CD4-positive, alpha-beta T cell (primary cell): Measurements from ENCODE around the gene DFFB. TPM values are rescaled to one million over a fixed set of nuclear protein-coding genes. Genes with fewer than 3 reads are reported as not detected.

Source experiments
- ATAC-seq: fragments of 200-7000 bp; cut with Tn5 transposase; one replicate; pipeline ENCODE4 v1.10.0; 2022; ENCODE audit warnings: mild to moderate bottlenecking; ENCODE audit not compliant: poor library complexity
- CTCF ChIA-PET: fragments of 350-600 bp; sonication (Branson Sonifier 250); formaldehyde crosslinking; loops from one replicate; lab custom pipeline; 2021; ENCODE audit warnings: antibody characterized with exemption, inconsistent platforms; lab: Charles Lee
- POLR2A ChIA-PET: fragments of 350-600 bp; sonication (Branson Sonifier 250); formaldehyde crosslinking; loops from one replicate; lab custom pipeline; 2021; ENCODE audit warnings: antibody characterized with exemption, inconsistent platforms; lab: Charles Lee
- DNase-seq, 14 experiments: peaks; one replicate each; pipeline ENCODE4 v3.0.0-alpha.2; 2013 to 2020; ENCODE audit warnings: mixed read lengths in 2 of 14
- H3K27ac ChIP-seq, 2 donors: one replicate each; pipeline versions ENCODE4 v1.5.1 to v1.7.0; 2013; ENCODE audit warnings: low read length in 2 of 2, low read depth in 1 of 2, mild to moderate bottlenecking in 1 of 2
- H3K27me3 ChIP-seq, 2 experiments: 1 replicate in 1 of 2; 2 replicates in 1 of 2; pipeline versions ENCODE4 v1.6.1 to v1.7.0; 2013; ENCODE audit warnings: low read length in 2 of 2, control low read depth in 1 of 2, mild to moderate bottlenecking in 1 of 2, moderate library complexity in 1 of 2; ENCODE audit not compliant: insufficient read depth in 2 of 2, control insufficient read depth in 1 of 2
- H3K36me3 ChIP-seq: one replicate; pipeline ENCODE4 v1.6.1; 2013; ENCODE audit warnings: low read length, control low read depth; ENCODE audit not compliant: insufficient read depth
- H3K4me1 ChIP-seq: one replicate; pipeline ENCODE4 v1.6.1; 2013; ENCODE audit warnings: low read length, control low read depth; ENCODE audit not compliant: insufficient read depth
- H3K4me3 ChIP-seq: one replicate; pipeline ENCODE4 v1.5.1; 2013; ENCODE audit warnings: mild to moderate bottlenecking, low read length, moderate library complexity
- H3K9me3 ChIP-seq, 2 experiments: 1 replicate in 1 of 2; 2 replicates in 1 of 2; pipeline versions ENCODE4 v1.6.1 to v1.7.0; 2013; ENCODE audit warnings: low read length in 2 of 2, mild to moderate bottlenecking in 2 of 2, control low read depth in 1 of 2, moderate library complexity in 1 of 2; ENCODE audit not compliant: control insufficient read depth in 1 of 2, insufficient read depth in 1 of 2
- H3K27ac Mint-ChIP-seq: one replicate; pipeline ENCODE4 v1.8.0; 2020; ENCODE audit warnings: mixed read lengths
- H3K27me3 Mint-ChIP-seq: one replicate; pipeline ENCODE4 v1.8.0; 2021; ENCODE audit warnings: mixed read lengths
- H3K36me3 Mint-ChIP-seq: one replicate; pipeline ENCODE4 v1.8.0; 2021; ENCODE audit warnings: low read depth, mixed read lengths
- H3K4me1 Mint-ChIP-seq: one replicate; pipeline ENCODE4 v1.8.0; 2021; ENCODE audit warnings: low read depth, mixed read lengths
- H3K4me3 Mint-ChIP-seq: one replicate; pipeline ENCODE4 v1.8.0; 2020; ENCODE audit warnings: mild to moderate bottlenecking, mixed read lengths
- H3K9me3 Mint-ChIP-seq: one replicate; pipeline ENCODE4 v1.8.0; 2020; ENCODE audit warnings: mixed read lengths
- CTCF ChIP-seq: fragments of 200-600 bp; IDR thresholded peaks from one replicate; pipeline ENCODE4 v1.8.0; 2022; ENCODE audit warnings: antibody characterized with exemption, mild to moderate bottlenecking
- intact Hi-C, 2 experiments: fragments of 100-400 bp; cut with DNase I in 1 of 2; cut with micrococcal nuclease in 1 of 2; formaldehyde crosslinking; loops; one replicate each; pipeline versions ENCODE4 v1.15.1 to v1.9.0; 2023 to 2025; cut with DNase I, micrococcal nuclease
- total RNA-seq, 174 experiments: library from RNA in 2 of 174; stranded (reverse) in 2 of 174; gene quantifications; one replicate each; pipeline ENCODE4 v1.2.3 and lab custom pipeline; 2021 to 2026

DFFB gene
- total RNA-seq, 2 experiments from 2014 or later: 6.7 to 6.8 TPM

GRCh38 chr1:3900150-3900968 lies 43.1 kb downstream of the DFFB start, which contains the start of gene C1orf174:
TSS of gene C1orf174 (minus strand) at chr1:3900272. CDS start at chr1:3900186, 86 bp downstream.
- ATAC-seq (peak; percentile 83), DNase-seq (peak; percentile 87 to 99 (median 92))
- no peak for TF ChIP-seq CTCF
- H3K27me3 ChIP-seq: no peaks in the 10 kb centered on the region
- H3K27ac Mint-ChIP-seq: peak within 1 kb of the TSS; percentile 90
- peaks cover 6% of the 10 kb centered on the region for H3K36me3 ChIP-seq
- peaks cover 69% of the 10 kb centered on the region for H3K4me1 Mint-ChIP-seq
- intact Hi-C loops: loop anchor here (1.0 to 10.0 kb wide), 4 partner anchors 43 to 1643 kb away; partner anchors contain the start of genes CEP104 (in 2 of the 2), DFFB (in 2 of the 2), LRRC47 (in 1 of the 2) and TPRG1L (in 1 of the 2)
- H3K27me3 Mint-ChIP-seq: no peaks in the 10 kb centered on the region
- H3K9me3 Mint-ChIP-seq: peaks cover 2% of the 10 kb centered on the region
- H3K36me3 Mint-ChIP-seq: peaks cover 48% of the 10 kb centered on the region
- ChIA-PET CTCF (interaction anchor here (0.7 to 1.5 kb wide), 2 partner anchors 43 kb away, joined by 3 to 8 read pairs; partner anchors contain the start of genes CEP104 and DFFB), POLR2A (interaction anchor here (0.6 to 3.3 kb wide), 9 partner anchors 11 to 104 kb away, joined by 3 to 19 read pairs (median 4); partner anchors contain the start of genes CEP104, DFFB and LRRC47)
- H3K4me3 Mint-ChIP-seq: peak within 1 kb of the TSS; percentile 93
- H3K4me3 ChIP-seq: peak within 1 kb of the TSS; percentile 85
- H3K9me3 ChIP-seq: peaks cover 9 to 11% of the 10 kb centered on the region in 2 experiments
- peak within 1 kb of the TSS; percentile 81 to 96 for H3K27ac ChIP-seq
- peaks cover 47% of the 10 kb centered on the region for H3K4me1 ChIP-seq

DNA sequence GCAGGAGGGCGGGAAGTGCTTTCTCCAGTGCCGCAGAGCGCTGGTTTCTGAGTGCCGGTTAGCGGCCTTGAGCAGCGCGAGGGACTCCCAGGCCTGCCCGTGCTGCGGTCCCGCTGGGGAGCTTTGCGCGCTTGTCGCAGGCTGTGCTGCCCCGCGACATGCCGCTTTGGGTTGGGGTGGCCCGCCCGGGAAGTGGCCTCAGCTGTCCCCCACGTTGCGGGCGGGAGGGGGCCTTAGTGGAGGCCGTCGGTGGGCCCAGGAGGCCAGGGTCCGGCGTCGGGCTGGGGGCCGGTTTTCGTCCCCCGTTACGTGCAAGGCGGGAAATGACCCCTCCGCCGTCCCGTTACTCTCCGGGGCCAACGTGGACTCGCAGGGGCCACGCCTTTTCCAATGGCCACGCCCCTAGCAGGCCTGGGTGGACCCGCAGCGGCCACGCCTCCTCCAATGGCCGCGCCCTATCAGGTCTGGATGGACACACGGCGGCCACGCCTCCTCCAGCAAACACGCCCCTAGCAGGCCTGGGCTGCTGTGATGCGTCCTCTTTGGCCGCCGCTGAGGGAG lies 43.8 kb downstream of the DFFB start:
- Mint-ChIP-seq H3K36me3 (peaks cover 41% of the 10 kb centered on the region), H3K9me3 (peaks cover 2% of the 10 kb centered on the region), H3K4me3 (peak overlapping the region; percentile 93), H3K27ac (peak overlapping the region; percentile 90), H3K27me3 (no peaks in the 10 kb centered on the region), H3K4me1 (peaks cover 68% of the 10 kb centered on the region)
- peaks cover 9 to 11% of the 10 kb centered on the region in 2 experiments for H3K9me3 ChIP-seq
- ChIA-PET POLR2A (interaction anchor here (1.0 to 3.3 kb wide), 6 partner anchors 12 to 105 kb away, joined by 4 to 19 read pairs (median 4); partner anchors contain the start of genes CEP104, DFFB and LRRC47), CTCF (interaction anchor here (0.7 kb wide), 1 partner anchor 44 kb away, joined by 3 read pairs; the partner anchor contains the start of genes CEP104 and DFFB)
- H3K36me3 ChIP-seq: no peaks in the 10 kb centered on the region
- no peak for TF ChIP-seq CTCF
- intact Hi-C loops: loop anchor here (1.0 to 10.0 kb wide), 4 partner anchors 44 to 1644 kb away; partner anchors contain the start of genes CEP104 (in 2 of the 2), DFFB (in 2 of the 2), LRRC47 (in 1 of the 2) and TPRG1L (in 1 of the 2)
- ATAC-seq (no peak), DNase-seq (peak; percentile 39 to 92 (median 68))
- H3K27me3 ChIP-seq: no peaks in the 10 kb centered on the region
- H3K4me1 ChIP-seq: peaks cover 47% of the 10 kb centered on the region
- peak overlapping the region; percentile 85 for H3K4me3 ChIP-seq
- peak overlapping the region; percentile 81 to 96 for H3K27ac ChIP-seq

DNA sequence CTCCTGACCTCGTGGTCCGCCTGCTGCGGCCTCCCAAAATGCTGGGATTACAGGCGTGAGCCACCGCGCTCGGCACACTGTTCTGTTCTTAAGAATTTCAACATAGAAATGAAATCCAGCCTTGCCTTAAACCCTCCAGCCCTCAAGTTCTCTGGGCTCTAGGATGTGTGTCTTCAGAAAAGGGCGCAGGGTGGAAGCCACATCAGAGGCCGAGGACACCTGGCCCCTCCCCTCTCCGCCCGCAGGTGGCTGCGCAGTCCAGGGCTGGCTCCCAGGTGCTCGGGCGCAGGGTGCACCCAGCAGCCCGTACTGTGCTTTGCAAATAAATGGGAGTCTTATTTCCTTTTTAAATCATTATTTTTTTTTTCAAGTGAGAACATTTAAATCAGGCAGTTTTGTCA lies 44.8 kb downstream of the DFFB start:
- TF ChIP-seq CTCF: no peak
- H3K36me3 ChIP-seq: no peaks in the 10 kb centered on the region
- peaks cover 49% of the 10 kb centered on the region for H3K4me1 ChIP-seq
- intact Hi-C loops: loop anchor here in 1 of 2 experiments (5.0 to 10.0 kb wide), 2 partner anchors 277 to 1645 kb away; partner anchors contain the start of gene TPRG1L
- no peaks in the 10 kb centered on the region for H3K27me3 ChIP-seq
- peak overlapping the region; percentile 93 for H3K4me3 Mint-ChIP-seq
- peaks cover 31% of the 10 kb centered on the region for H3K36me3 Mint-ChIP-seq
- DNase-seq: peak in 9 of 14 experiments; percentile 19 to 78 (median 55)
- ATAC-seq: no peak
- POLR2A ChIA-PET: no interaction called here
- peaks cover 2% of the 10 kb centered on the region for H3K9me3 Mint-ChIP-seq
- peak overlapping the region; percentile 90 for H3K27ac Mint-ChIP-seq
- H3K9me3 ChIP-seq: peaks cover 9 to 11% of the 10 kb centered on the region in 2 experiments
- H3K27me3 Mint-ChIP-seq: no peaks in the 10 kb centered on the region
- H3K4me3 ChIP-seq: no peak overlapping the region
- H3K27ac ChIP-seq: peak overlapping the region; percentile 19 to 57
- H3K4me1 Mint-ChIP-seq: peaks cover 62% of the 10 kb centered on the region
- CTCF ChIA-PET: interaction anchor here (1.4 kb wide), 1 partner anchor 45 kb away, joined by 8 read pairs; the partner anchor contains the start of genes CEP104 and DFFB
